ENCODE data around the gene PFDN6. TPM values are rescaled to one million over a fixed set of nuclear protein-coding genes. Genes with fewer than 3 reads are reported as not detected.
A peak's percentile ranks its signal among the peaks of the same experiment; 100 is the strongest.

PFDN6 gene
- total and polyA plus RNA-seq, 9 of the 15 experiments (the other 6 are each of a cell fraction or from before 2014, with no cell fraction given): 6.8 to 475 (median 216) TPM

DNA sequence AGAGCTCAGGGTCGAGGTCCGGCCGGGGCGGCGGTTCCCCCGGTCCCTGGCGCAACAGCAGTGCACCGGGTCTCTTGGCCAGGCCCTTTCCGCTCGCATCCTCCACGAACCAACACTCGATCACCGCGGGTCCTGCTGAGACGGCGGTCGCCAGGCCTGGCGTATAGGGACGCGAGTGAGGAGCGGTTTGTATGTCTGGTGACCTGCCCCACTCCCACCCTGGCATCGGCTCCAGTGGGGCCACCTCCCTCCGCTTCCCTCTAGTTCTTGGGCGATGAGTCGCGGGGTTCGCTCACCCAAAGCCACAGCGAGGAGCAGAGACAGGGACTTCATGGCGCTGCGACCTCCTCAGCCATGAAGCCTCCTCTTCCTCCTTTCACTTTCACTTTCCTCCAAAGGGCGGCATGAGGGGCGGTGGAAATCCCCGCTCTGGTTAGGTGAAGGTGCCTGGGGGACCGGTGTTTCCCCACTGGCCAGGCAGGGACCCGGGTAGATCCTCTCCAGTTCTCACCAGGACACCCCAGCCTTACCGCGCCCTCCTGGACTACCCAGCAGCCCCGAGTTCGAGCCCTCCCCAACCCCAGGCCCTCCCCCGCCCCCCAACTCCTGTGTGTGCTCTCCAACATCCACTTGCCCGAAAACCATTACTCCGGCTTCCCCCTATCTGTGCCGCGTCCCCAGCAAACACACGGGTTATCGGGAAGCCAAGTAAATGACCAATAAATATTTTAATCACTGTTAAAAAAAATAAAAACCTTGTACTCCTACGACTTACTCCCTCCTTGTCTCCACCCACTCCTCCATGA is 24.5 kb downstream of the PFDN6 start, which contains the start of gene TAPBP (continued):
- TF ChIP-seq CREB3L1 (IDR thresholded peaks at IDR 0.05; ENCODE audit: borderline replicate concordance, low read depth) (no peak), TEAD2 (tag; IDR thresholded peaks at IDR 0.05) (no peak), KAT7 (CRISPR knock-in tag; IDR thresholded peaks at IDR 0.05; ENCODE audit: borderline replicate concordance) (0 out of 2 replicates have a peak, but pooled peaks have one; percentile 96), TGIF2 (CRISPR knock-in tag; IDR thresholded peaks at IDR 0.05) (no peak), CBX2 (IDR thresholded peaks at IDR 0.05; ENCODE audit: insufficient read depth, low read length, poor library complexity, severe bottlenecking) (no peak), NR2C1 (IDR thresholded peaks at IDR 0.05) (no peak), NR2C1 (tag; IDR thresholded peaks at IDR 0.05) (peak; percentile 18), E2F3 (CRISPR knock-in tag; IDR thresholded peaks at IDR 0.05) (no peak), ZKSCAN8 (CRISPR knock-in tag; IDR thresholded peaks at IDR 0.05) (no peak), SAP30 (IDR thresholded peaks at IDR 0.05; ENCODE audit: borderline replicate concordance, insufficient read depth, low read depth, low read length, poor library complexity, severe bottlenecking) (peak; percentile 51), NCOA1 (IDR thresholded peaks at IDR 0.05; ENCODE audit: low read depth) (0 out of 2 replicates have a peak, but pooled peaks have one; percentile 8), NEUROD1 (IDR thresholded peaks at IDR 0.05; ENCODE audit: borderline replicate concordance, low read depth, low read length, partially characterized antibody) (no peak), ZBTB1 (CRISPR knock-in tag; IDR thresholded peaks at IDR 0.05; ENCODE audit: borderline replicate concordance, low read depth) (no peak; the same call in 1 of the 2 replicates), HNRNPUL1 (IDR thresholded peaks at IDR 0.05; ENCODE audit: low read length) (no peak), ZNF143 (CRISPR knock-in tag; IDR thresholded peaks at IDR 0.05) (0 out of 2 replicates have a peak, but pooled peaks have one; percentile 35), RBM39 (optimal IDR thresholded peaks at IDR 0.05; ENCODE audit: low read depth, low read length) (no peak), ZNF707 (CRISPR knock-in tag; conservative IDR thresholded peaks at IDR 0.05) (no peak), CAMTA2 (CRISPR knock-in tag; conservative IDR thresholded peaks at IDR 0.05) (no peak; the same call in 1 of the 2 replicates), MYC (IDR thresholded peaks at IDR 0.05; ENCODE audit: low read depth, low read length) (no peak; the same call in 1 of the 2 replicates), MYC (CRISPR knock-in tag; IDR thresholded peaks at IDR 0.05; ENCODE audit: borderline replicate concordance, low read depth) (peak; percentile 33; the same call in 1 of the 2 replicates), DACH1 (IDR thresholded peaks at IDR 0.05; ENCODE audit: partially characterized antibody) (no peak), OTX1 (CRISPR knock-in tag; IDR thresholded peaks at IDR 0.05) (0 out of 2 replicates have a peak, but pooled peaks have one; percentile 36)
- TF ChIP-seq, protein P1, sequence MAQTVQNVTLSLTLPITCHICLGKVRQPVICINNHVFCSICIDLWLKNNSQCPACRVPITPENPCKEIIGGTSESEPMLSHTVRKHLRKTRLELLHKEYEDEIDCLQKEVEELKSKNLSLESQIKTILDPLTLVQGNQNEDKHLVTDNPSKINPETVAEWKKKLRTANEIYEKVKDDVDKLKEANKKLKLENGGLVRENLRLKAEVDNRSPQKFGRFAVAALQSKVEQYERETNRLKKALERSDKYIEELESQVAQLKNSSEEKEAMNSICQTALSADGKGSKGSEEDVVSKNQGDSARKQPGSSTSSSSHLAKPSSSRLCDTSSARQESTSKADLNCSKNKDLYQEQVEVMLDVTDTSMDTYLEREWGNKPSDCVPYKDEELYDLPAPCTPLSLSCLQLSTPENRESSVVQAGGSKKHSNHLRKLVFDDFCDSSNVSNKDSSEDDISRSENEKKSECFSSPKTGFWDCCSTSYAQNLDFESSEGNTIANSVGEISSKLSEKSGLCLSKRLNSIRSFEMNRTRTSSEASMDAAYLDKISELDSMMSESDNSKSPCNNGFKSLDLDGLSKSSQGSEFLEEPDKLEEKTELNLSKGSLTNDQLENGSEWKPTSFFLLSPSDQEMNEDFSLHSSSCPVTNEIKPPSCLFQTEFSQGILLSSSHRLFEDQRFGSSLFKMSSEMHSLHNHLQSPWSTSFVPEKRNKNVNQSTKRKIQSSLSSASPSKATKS (CRISPR knock-in tag; IDR thresholded peaks at IDR 0.05): no peak

Data from K562 (cell line).